NCI-H510A treated with DMSO at 0.1 percent for 48 hours (cell line): ENCODE data around the gene PEX5L.

ENCODE experiments used
- DNase-seq: peaks from one replicate; lab custom pipeline; 2025; lab: John Stamatoyannopoulos, UW

PEX5L gene

DNA sequence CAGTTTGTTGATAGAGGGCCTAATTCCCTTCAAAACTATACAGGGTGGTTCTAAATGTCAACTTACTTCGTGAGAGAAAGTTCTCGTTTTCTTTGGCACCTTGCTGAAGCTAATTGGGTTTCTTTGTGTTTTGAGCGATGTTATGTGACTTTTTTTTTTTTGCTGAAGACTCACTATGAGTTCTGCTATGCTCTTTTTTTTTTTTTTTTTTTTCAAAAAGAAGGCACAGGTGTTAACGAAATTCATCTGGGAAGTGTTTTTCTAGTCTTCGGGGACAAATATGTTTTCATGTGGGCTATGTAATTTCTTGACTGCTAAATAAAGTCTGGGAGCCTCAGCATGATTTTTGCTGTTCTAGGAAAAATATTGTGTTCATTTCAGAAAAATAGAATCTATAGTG is 81.5 kb downstream of the PEX5L start:
- no peak for DNase-seq

DNA sequence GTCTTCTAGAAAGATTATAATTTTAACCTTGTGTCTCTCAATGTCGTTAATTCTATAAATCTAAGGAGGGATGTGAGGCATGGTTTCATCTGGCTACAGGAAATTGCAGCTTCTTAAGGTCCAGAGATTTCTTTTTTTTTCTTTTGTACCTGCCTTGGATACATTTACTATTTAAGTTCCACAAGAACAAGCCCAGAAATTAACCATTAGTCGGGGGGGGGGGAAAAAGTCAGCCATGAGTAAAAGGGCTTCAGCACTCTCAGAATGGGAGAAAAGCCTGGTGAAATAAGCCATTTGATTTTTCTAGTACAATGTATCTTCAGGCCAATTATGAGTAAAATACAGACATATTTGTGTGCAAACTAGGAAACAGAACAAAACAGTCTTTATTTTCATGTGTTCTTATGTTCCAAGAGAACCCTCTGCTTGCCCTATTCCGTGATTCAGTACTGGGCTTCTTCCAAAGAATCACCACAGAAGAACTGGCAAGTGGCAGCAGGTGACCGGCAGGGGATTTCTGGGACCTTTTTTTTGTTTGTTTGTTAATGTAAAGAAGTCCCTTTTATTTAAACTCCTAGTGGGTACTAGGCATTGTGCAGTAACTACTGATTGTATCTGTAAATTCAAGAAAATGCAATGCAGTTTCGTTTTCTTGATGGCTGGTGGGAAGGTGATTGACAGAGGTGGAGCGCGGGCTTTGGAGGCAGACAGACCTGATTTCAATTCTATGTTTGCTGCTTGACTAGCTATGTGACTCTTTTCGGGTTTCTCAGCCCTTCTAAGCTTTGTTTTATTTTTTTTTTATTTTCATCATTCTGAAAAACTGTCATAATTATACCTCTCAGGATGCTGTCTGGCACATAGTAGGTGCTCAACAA is 82.5 kb downstream of the PEX5L start:
- no peak for DNase-seq

DNA sequence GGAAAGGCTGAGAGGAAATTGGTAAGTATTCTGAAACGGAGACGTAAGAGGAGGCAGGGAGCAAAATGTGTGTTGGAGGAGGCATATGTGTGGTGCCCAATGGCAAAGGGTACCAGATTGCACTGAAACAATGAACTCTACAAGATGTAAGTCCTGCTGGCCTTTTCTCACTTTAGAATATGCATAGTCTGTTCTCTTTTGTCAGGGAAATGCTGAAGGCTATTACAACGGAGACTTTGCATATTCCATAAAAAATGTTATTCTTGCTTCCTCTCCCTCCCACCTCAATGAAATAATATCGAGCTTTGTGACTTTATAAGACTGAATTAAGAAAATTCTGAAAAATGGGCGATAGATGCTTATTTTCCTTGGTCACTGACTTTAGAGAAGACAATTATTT is 85.9 kb downstream of the PEX5L start:
- no peak for DNase-seq

DNA sequence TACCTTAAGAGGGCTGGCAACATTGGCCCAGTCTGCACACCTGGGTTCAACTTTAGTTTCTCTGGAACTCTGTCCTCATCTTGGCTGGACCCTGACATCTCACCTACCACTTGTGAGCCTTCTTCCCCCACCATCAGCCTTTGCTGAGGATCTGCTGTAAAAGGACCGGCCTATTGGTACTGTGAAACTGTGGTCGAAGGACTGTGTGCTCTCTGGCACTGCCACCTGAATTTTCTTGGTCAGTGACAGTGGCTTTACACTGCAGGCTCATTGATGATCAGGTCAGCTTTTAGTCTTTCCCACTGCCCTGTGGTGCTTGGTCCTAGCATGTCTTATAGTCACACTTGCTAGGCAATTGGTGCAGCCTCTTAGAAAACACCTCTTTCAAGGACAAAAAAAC is 86.9 kb downstream of the PEX5L start:
- DNase-seq = peak; percentile 64

DNA sequence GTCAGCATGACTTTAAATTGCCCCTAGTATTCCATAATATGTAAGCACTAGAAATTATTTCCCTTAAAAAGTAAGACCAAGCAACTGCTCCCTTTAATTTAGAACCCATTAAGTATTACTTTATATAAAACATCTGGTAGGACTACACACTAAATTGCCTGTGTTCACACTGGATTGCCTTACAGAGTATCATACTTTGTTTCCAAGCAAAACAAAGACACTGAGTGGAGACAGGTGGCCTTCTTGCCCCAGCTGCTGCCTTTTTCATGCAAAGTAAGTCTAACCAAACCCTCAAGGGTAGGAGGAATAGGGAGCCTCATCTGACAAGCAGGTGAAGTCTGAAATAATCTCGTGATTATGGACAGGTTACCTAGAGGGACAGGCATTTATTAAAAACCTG is 87.3 kb downstream of the PEX5L start:
- peak; percentile 85 for DNase-seq

DNA sequence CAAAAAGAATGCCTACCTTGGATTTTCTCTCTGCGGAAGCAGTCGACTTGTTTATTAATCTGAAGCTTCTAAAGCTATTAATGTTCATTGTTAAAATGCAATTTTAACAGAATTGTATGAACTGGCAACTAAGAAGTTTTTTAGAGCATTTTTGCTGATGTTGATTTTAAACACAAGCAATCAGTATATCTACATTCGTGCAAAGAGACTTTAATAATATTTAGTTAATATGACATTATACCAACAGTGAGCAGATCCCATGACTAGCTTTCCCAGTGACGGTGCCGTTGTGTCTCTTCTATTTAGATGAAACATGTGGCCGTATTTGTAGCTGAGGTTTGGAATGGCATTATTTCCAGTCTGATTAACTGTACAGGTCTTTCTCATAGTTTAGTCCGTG is 88.0 kb downstream of the PEX5L start:
- DNase-seq = peak; percentile 62

DNA sequence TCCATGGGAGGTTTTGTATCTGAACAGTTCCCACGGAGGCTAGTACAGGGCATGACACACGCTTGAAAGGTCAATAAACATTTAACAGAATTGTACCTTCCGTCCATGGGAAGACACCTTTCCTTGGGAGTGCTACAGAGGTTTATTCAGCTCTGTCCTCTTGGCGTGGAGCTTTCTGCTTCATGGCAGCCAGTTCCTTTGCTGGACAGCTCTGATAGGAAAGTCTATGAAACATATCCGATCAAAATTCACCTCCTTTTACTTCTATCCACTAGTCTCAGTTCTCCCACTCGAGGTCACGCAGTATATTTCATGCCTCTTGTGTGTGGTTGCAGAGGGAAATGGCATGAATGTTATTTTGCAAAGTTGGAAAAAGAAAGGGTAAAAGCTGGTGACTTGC is 91.2 kb downstream of the PEX5L start:
- DNase-seq = no peak

DNA sequence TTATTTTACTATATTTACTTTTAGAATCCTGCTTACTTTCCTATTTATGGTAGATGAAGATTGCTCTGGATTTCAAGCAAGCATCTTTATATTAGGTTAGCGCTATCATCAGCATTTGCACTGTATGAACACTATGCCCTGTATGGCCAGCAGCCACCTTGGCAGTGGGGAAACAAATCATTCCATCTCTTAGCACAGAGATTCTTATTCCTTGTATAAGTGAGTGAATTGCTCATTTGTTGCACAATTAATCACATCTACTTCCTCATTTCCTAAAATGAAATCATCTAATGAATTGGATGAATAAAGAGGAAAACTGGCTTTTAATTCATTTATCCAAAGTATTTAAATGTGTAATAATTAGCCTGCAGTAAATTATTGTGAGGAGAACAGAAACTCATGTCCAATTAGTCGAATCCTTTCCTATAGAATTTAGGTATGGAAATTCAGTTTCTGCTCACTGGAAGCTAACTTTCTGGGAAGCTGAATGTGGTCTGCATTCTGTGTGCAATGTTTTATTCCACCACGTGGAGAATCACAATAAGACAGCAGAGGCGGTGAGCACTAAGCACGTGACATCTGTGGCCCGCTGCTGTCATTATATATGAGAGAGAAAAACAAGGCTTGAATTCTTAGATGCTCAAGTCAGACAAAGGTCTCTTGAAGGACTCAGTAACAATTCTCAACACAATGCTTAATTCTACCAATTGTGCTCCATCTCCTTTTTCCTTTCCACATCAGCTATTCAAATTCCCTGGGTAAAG is 93.4 kb downstream of the PEX5L start:
- DNase-seq = no peak

DNA sequence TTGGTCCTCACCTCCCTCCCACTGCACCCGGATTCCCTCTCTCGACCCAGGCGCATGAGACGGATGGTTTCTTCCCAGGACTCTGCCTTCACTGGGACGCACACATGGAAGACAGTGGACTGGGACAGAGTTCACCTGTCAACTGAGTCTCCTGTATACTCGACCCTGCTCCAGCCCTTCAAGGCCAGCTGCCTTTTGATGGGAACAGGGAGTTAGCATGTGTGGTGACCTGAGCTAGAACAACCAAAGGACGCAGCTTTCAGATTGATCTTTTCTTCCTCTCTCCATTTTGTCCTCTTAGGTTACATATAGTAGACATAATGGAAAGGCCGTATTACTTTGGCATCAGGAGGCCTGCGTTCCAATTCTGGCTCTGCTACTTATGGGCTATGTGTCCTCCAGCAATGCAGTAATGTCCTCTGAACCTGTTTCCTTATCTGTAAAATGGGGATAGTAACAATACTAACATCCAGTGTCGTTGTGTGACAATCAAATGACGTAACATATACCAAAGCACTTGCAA is 94.1 kb downstream of the PEX5L start:
- DNase-seq = no peak

DNA sequence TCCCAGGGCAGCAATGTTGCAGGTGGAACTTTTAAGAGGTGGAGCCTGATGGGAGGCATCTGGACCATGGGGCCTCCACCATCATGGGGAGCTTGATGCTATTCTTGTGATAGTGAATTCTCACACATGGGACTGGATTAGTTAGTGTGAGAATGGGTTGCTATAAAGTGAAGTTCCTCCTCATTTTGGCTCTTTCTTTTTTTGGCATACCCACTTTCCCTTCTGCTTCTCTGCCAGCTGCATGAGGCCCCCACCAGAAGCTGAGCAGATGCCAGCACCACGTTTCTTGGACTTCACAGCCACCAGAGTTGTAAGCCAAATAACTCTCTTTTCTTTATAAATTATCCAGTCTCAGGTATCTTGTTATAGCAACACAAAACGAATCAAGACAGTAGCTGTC is 101.0 kb downstream of the PEX5L start:
- no peak for DNase-seq

DNA sequence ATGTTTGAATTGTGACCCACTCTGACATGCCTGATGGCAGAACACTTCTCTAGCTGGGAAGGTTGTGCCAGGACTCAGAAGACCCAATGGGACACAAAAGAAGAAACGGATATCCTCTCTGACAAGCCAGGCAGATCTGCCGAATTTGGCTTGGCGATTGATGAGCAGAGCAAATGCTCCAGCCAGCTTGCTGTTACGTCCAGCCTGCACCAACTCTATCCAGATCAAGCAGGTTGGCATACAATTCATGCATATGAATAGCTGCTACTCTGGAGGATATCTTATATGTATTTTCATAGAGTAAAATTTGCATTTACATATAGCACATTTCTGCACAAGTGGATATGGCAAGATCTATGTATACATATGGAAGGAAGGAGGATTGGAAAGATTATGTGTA is 102.8 kb downstream of the PEX5L start:
- no peak for DNase-seq

DNA sequence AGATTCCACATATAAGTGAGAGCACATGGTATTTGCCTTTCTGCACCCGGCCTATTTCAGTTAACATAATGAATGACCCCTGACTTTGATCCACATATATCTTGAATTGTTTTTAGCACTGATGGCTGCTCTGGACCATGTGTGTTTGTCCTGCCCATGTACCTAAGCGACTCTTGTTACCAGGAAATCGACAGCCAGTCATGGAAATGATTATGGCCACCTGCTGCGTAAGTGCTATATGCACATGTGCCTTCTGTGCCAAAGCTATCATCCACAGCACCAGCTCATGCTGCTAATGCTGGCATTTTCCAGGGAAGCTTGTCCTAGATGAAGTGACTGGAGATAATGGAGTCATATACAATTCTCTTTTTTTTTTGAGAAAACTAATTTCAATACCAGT is 103.7 kb downstream of the PEX5L start:
- DNase-seq = peak; percentile 90

DNA sequence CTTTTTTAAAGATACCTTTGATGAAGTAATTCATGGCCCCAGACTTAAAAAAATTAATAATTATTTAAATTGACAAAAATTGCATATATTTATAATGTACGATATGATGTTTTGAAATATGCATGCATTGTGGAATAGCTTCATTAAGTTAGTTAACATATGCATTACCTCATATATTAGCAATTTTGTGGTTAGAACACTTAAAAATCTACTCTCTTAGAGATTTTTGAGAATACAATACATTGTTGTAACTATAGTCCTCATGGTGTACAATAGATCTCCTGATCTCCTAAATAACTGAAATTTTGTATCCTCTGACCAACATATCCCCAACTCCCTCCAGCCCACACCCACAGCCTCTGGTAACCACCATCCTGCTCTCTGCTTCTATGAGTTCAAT is 104.1 kb downstream of the PEX5L start:
- no peak for DNase-seq

DNA sequence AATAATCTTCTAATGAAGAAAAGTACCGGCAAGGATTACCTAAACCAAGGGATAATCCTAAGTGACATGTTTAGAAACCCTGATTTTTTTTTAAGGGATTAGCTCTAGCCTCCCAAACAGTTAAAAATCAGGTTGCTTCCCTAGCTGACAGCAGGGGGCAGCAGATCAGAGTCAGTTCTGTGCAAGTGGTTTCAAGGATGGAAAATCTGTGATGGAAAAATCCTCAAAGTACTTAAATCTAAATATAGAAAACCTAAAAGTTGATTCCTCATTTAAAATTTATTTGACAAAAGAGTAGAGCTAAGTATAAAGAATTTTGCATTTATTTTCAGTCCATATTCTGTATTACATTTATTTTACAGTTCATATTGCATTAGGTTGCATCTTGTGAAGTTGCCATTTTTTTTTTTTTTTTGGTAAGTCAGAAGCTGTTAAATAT is 107.6 kb downstream of the PEX5L start:
- peak; percentile 81 for DNase-seq

DNA sequence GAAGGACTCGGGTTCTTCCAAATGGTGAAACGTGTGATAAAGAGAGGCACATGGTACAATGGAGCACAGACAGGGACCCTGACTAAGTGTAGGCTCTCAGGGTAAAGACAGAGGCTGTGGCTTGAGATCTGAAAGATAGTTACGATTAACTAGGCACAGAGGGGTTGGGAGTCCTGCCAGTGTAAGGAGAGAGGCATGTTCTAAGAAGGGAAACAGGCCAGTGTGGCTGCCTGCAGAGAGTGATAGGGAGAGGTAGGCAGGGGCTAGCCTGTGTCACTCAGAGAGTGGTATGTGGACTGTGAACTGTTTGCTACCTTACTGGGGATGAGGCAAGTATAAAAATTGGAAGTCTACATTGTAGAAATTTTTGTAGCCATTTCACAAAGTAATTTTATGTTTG is 109.5 kb downstream of the PEX5L start:
- no peak for DNase-seq

DNA sequence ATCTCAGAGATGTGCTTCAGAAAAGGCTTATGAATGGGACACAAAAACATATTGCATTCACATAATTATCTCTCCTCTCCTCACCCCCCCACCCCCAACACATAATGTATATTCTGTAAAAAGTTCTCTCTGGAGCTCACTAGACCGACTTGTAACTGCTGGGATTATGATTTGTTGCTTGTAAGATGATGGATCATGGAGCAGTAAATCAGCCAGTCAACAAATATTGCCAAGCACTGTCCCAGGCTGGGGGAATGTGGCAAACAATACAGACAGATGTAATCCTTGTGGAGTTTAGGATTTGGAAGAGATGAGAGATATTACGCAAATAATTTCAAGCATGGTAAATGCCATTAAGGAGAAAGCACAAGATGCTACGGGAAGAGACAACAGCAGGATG is 114.8 kb downstream of the PEX5L start:
- DNase-seq = no peak

DNA sequence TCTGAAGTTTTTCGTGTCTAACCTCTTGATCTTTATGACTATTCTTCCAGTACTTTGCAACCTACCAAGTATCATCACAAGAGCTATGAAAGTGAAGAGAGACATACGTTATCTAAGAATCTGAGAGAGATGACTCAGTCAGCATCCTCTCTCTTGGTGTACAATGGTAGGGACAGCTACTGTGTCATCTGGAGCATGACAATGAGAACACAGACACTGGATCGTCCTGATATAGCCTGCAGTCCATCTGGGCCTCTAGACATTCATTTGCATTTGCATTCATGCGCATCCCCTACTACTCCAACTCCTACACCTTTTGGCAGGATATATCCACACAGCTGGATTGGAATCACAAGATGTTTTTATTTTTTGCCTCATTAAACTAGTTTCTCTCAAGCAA is 115.2 kb downstream of the PEX5L start:
- DNase-seq = peak; percentile 68

DNA sequence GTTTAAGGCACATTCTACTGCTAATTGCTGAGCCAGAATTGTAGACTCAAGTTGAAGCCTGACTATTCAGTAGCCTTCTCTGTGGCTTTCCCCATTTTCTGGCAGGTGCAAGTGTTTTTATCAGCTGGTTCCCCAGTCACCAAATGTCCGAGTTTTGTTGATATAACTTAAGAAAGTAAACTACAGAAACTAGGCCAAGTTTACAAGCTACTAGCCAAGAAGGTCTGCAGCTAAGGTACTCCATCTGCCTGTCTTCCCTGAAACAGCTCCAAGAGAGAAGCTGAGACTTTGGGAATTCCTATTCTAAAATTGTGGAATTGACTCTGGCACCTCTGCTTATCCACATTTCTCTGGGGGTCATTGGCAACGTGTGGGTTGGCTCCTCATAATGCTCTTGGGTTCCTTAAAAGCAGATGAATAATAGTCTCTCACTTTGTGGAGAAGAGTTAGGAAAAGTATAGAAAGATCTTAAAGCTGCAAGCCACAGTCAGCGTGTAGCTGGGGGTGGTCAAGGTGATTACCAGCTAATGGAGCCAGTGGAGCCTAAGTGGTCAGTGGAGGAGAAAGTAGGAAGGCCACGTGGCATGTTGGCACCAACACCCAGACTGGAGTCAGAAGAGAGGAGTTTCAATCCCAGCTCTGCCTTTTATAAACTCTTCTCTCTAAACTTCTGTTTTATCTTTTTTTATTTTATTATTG is 128.8 kb downstream of the PEX5L start:
- DNase-seq = no peak

DNA sequence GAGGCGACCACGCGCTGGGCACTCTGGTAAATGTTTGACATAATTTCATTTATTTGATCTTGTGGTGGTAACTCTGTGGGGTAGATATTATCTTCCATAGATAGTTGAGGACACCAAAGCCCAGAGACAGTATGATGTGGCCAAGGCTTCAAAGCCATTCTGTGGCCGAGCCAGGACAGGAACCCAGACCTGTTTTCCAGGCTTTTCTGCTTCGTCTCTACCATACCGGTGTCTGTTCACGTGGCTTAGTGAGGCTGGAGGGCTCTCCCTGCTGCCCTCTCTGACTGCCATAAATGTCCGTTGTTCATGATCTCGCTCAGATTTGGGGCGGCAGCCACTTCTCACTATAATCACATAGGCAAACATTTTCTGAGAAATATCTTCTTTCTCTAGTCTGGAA is 134.7 kb downstream of the PEX5L start:
- DNase-seq = no peak

DNA sequence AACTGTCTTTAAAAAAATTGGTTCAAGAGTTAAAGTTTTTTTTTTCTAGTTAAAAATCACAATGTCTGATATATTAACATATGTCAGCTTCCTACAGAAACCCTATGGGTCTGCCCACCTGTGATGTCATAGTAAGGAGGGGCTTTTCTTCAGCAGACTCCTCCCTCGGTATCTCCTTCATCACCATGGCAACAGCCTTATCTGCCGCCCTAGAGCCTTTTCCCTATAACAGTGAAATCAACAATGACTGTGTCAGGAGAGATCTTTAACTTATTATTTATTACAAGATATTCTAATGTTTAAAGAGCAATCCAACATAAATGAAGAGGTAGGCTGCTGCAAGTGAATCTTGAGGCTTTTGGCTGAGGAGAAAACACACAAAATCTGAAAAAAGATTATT is 138.7 kb downstream of the PEX5L start:
- DNase-seq = no peak

DNA sequence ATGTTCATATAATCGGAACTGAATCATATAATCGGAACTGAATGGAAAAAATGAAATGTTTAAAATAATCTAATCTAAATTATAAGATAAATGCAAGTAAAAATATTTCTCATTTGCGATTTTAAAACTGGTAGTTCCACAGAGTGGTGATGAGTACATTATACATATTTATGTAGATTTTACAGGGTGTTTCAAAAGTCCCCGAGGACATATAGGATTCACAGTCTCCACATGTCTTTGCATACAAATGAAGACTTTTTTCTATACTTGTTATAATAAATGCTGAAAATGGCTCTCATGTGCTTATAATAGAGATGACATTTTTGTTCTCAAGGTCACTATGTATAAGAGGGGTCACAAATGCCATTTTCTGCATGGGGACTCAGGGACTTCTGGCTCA is 139.5 kb downstream of the PEX5L start:
- no peak for DNase-seq

DNA sequence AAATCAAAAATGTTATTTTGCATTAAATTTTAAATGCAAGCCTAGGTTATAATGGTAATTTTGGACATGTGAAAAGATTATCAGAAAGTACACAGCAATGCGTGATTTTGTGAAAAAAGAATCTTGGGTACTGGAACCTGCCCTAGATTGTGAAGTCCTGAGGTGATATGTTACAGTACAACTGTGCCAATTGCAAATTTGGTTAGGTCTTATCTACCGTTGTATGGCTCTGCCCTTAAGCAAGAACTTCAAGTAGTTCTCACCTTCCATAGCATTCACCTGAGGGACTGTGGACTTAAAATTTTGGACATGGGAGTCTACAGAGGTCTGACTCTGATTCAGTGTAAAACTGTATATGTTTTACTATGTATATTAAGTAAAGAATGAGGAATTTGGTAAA is 140.2 kb downstream of the PEX5L start:
- DNase-seq = no peak

DNA sequence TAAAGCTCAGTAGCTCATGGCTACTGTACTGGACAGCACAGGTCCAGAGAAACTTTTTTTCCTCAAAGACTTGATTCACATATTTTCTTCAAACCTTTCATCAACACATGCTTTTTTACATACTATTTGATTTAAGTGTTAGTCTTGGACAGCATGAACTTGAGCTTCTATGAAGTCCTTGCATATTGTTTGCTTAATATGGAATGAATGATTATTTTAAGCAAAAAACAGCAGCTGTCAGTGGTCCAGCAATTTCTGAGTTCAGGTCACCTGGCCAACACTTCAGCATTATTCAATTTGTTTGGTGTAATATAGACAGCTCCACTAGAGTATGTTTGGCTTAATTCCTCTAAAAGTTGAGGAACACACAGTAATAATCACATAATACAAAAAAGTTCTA is 141.4 kb downstream of the PEX5L start:
- no peak for DNase-seq
